ENCODE measurements around the gene MOK. TPM values are rescaled to one million over a fixed set of nuclear protein-coding genes. Genes with fewer than 3 reads are reported as not detected.
"Not testable (repeated sequence)": the region's sequence is repeated elsewhere in the genome, so short reads cannot be mapped to it uniquely, and the experiment has no call there.

Gene MOK
- total RNA-seq, 2 experiments from 2014 or later: 0.88 to 1.4 TPM

- H3K27ac Mint-ChIP-seq; DNase-seq; POLR2A ChIA-PET; H3K4me1 Mint-ChIP-seq; H3K4me3 Mint-ChIP-seq; CTCF ChIA-PET; H3K36me3 Mint-ChIP-seq (ENCODE audit: low read depth); H3K27me3 Mint-ChIP-seq; H3K9me3 Mint-ChIP-seq: not testable (repeated sequence)
These were observed 61.2 kb downstream of the MOK start for GRCh38 chr14:102243795-102244194.

GRCh38 chr14:102241147-102241546 is 63.8 kb downstream of the MOK start:
- H3K27ac Mint-ChIP-seq: no peak overlapping the region
- no peaks in the 10 kb centered on the region for H3K36me3 Mint-ChIP-seq (ENCODE audit: low read depth)
- no peak overlapping the region for H3K4me3 Mint-ChIP-seq
- H3K27me3 Mint-ChIP-seq: no peaks in the 10 kb centered on the region
- DNase-seq: no peak
- CTCF ChIA-PET: no interaction called here
- H3K9me3 Mint-ChIP-seq: no peaks in the 10 kb centered on the region
- no peaks in the 10 kb centered on the region for H3K4me1 Mint-ChIP-seq
- POLR2A ChIA-PET: no interaction called here

- H3K27ac Mint-ChIP-seq; POLR2A ChIA-PET; DNase-seq; H3K9me3 Mint-ChIP-seq; H3K27me3 Mint-ChIP-seq; CTCF ChIA-PET; H3K4me1 Mint-ChIP-seq; H3K36me3 Mint-ChIP-seq (ENCODE audit: low read depth); H3K4me3 Mint-ChIP-seq: not testable (repeated sequence)
These were observed 64.5 kb downstream of the MOK start for GRCh38 chr14:102240481-102240880.

GRCh38 chr14:102239231-102239630 is 65.7 kb downstream of the MOK start:
- H3K27me3 Mint-ChIP-seq: no peaks in the 10 kb centered on the region
- no peaks in the 10 kb centered on the region for H3K36me3 Mint-ChIP-seq (ENCODE audit: low read depth)
- no peak overlapping the region for H3K27ac Mint-ChIP-seq
- no peaks in the 10 kb centered on the region for H3K9me3 Mint-ChIP-seq
- POLR2A ChIA-PET: no interaction called here
- CTCF ChIA-PET: no interaction called here
- no peak for DNase-seq
- no peak overlapping the region for H3K4me3 Mint-ChIP-seq
- H3K4me1 Mint-ChIP-seq: no peaks in the 10 kb centered on the region

GRCh38 chr14:102238766-102239165 is 66.2 kb downstream of the MOK start:
- no peaks in the 10 kb centered on the region for H3K27me3 Mint-ChIP-seq
- H3K4me3 Mint-ChIP-seq: no peak overlapping the region
- H3K36me3 Mint-ChIP-seq (ENCODE audit: low read depth): no peaks in the 10 kb centered on the region
- POLR2A ChIA-PET: no interaction called here
- H3K4me1 Mint-ChIP-seq: no peaks in the 10 kb centered on the region
- CTCF ChIA-PET: no interaction called here
- H3K27ac Mint-ChIP-seq: no peak overlapping the region
- no peaks in the 10 kb centered on the region for H3K9me3 Mint-ChIP-seq
- no peak for DNase-seq

GRCh38 chr14:102238131-102238530 is 66.8 kb downstream of the MOK start:
- Mint-ChIP-seq H3K4me1 (no peaks in the 10 kb centered on the region), H3K36me3 (ENCODE audit: low read depth) (no peaks in the 10 kb centered on the region), H3K4me3 (no peak overlapping the region), H3K27ac (no peak overlapping the region), H3K9me3 (no peaks in the 10 kb centered on the region), H3K27me3 (no peaks in the 10 kb centered on the region)
- ChIA-PET POLR2A (no interaction called here), CTCF (interaction anchor here (1.9 kb wide), 1 partner anchor 76 kb away, joined by 8 read pairs; no protein-coding TSS in a partner anchor)
- DNase-seq: no peak

GRCh38 chr14:102236026-102236425 is 68.9 kb downstream of the MOK start:
- no peak overlapping the region for H3K4me3 Mint-ChIP-seq
- no peak for DNase-seq
- POLR2A ChIA-PET: no interaction called here
- H3K9me3 Mint-ChIP-seq: no peaks in the 10 kb centered on the region
- H3K4me1 Mint-ChIP-seq: no peaks in the 10 kb centered on the region
- H3K27ac Mint-ChIP-seq: no peak overlapping the region
- H3K27me3 Mint-ChIP-seq: no peaks in the 10 kb centered on the region
- no peaks in the 10 kb centered on the region for H3K36me3 Mint-ChIP-seq (ENCODE audit: low read depth)
- CTCF ChIA-PET: interaction anchor here (0.5 to 1.9 kb wide), 2 partner anchors 78 to 105 kb away, joined by 6 to 8 read pairs; no protein-coding TSS in a partner anchor

- H3K4me3 Mint-ChIP-seq: no peak overlapping the region
- no peaks in the 10 kb centered on the region for H3K9me3 Mint-ChIP-seq
- H3K36me3 Mint-ChIP-seq (ENCODE audit: low read depth): no peaks in the 10 kb centered on the region
- no peaks in the 10 kb centered on the region for H3K4me1 Mint-ChIP-seq
- H3K27me3 Mint-ChIP-seq: no peaks in the 10 kb centered on the region
- CTCF ChIA-PET: no interaction called here
- DNase-seq: peak; percentile 75
- POLR2A ChIA-PET: no interaction called here
- H3K27ac Mint-ChIP-seq: no peak overlapping the region
These were observed 69.6 kb downstream of the MOK start for GRCh38 chr14:102235275-102235897.

- Mint-ChIP-seq H3K4me1 (no peaks in the 10 kb centered on the region), H3K36me3 (ENCODE audit: low read depth) (no peaks in the 10 kb centered on the region), H3K27ac (no peak overlapping the region), H3K4me3 (no peak overlapping the region), H3K27me3 (no peaks in the 10 kb centered on the region), H3K9me3 (no peaks in the 10 kb centered on the region)
- no peak for DNase-seq
- POLR2A ChIA-PET: no interaction called here
- CTCF ChIA-PET: interaction anchor here (0.6 to 1.0 kb wide), 2 partner anchors 79 to 1344 kb away, joined by 3 read pairs; no protein-coding TSS in a partner anchor
These were observed 70.4 kb downstream of the MOK start for GRCh38 chr14:102234331-102235264.

GRCh38 chr14:102233081-102233480 is 71.9 kb downstream of the MOK start:
- Mint-ChIP-seq H3K27ac (no peak overlapping the region), H3K9me3 (no peaks in the 10 kb centered on the region)
- POLR2A ChIA-PET: no interaction called here

GRCh38 chr14:102232348-102232625 is 72.7 kb downstream of the MOK start:
- CTCF ChIA-PET: no interaction called here

More at GRCh38 chr14:102233081-102233480, 71.9 kb downstream of the MOK start:
- Mint-ChIP-seq H3K4me3 (no peak overlapping the region), H3K36me3 (ENCODE audit: low read depth) (no peaks in the 10 kb centered on the region), H3K4me1 (no peaks in the 10 kb centered on the region), H3K27me3 (no peaks in the 10 kb centered on the region)
- CTCF ChIA-PET: interaction anchor here (1.0 kb wide), 1 partner anchor 81 kb away, joined by 3 read pairs; no protein-coding TSS in a partner anchor
- no peak for DNase-seq

GRCh38 chr14:102231476-102232347 is 73.3 kb downstream of the MOK start:
- DNase-seq: no peak
- H3K4me3 Mint-ChIP-seq: no peak overlapping the region
- POLR2A ChIA-PET: no interaction called here
- CTCF ChIA-PET: no interaction called here
- no peaks in the 10 kb centered on the region for H3K36me3 Mint-ChIP-seq (ENCODE audit: low read depth)
- H3K27me3 Mint-ChIP-seq: no peaks in the 10 kb centered on the region
- H3K9me3 Mint-ChIP-seq: no peaks in the 10 kb centered on the region
- no peaks in the 10 kb centered on the region for H3K4me1 Mint-ChIP-seq
- no peak overlapping the region for H3K27ac Mint-ChIP-seq

More at GRCh38 chr14:102232348-102232625, 72.7 kb downstream of the MOK start:
- H3K4me3 Mint-ChIP-seq: no peak overlapping the region
- no peaks in the 10 kb centered on the region for H3K9me3 Mint-ChIP-seq
- no peaks in the 10 kb centered on the region for H3K27me3 Mint-ChIP-seq
- H3K27ac Mint-ChIP-seq: no peak overlapping the region
- H3K36me3 Mint-ChIP-seq (ENCODE audit: low read depth): no peaks in the 10 kb centered on the region
- H3K4me1 Mint-ChIP-seq: no peaks in the 10 kb centered on the region
- no peak for DNase-seq
- POLR2A ChIA-PET: no interaction called here

GRCh38 chr14:102230481-102231210 is 74.3 kb downstream of the MOK start:
- POLR2A ChIA-PET: no interaction called here
- Mint-ChIP-seq H3K4me3 (no peak overlapping the region), H3K9me3 (no peaks in the 10 kb centered on the region), H3K27ac (no peak overlapping the region), H3K36me3 (ENCODE audit: low read depth) (no peaks in the 10 kb centered on the region), H3K4me1 (no peaks in the 10 kb centered on the region), H3K27me3 (no peaks in the 10 kb centered on the region)
- CTCF ChIA-PET: interaction anchor here (0.6 kb wide), 1 partner anchor 443 kb away, joined by 4 read pairs; no protein-coding TSS in a partner anchor
- DNase-seq: no peak

All from activated CD4-positive, alpha-beta memory T cell treated with anti-CD3 and anti-CD28 coated beads, Interleukin-2, amount 10 ng/mL, durations not matched to agents 7 days and 5 days (primary cell).